GM12873 (cell line): ENCODE results near the gene EIPR1.

Experiments
- TF ChIP-seq, protein P1 (sequence below): IDR thresholded peaks from 2 replicates; pipeline ENCODE4 v1.5.1; 2012; ENCODE audit warnings: low read depth, mild to moderate bottlenecking, moderate library complexity, low read length, control low read depth; ENCODE audit not compliant: insufficient read depth; ENCODE audit errors: missing control alignments

The EIPR1 gene

DNA sequence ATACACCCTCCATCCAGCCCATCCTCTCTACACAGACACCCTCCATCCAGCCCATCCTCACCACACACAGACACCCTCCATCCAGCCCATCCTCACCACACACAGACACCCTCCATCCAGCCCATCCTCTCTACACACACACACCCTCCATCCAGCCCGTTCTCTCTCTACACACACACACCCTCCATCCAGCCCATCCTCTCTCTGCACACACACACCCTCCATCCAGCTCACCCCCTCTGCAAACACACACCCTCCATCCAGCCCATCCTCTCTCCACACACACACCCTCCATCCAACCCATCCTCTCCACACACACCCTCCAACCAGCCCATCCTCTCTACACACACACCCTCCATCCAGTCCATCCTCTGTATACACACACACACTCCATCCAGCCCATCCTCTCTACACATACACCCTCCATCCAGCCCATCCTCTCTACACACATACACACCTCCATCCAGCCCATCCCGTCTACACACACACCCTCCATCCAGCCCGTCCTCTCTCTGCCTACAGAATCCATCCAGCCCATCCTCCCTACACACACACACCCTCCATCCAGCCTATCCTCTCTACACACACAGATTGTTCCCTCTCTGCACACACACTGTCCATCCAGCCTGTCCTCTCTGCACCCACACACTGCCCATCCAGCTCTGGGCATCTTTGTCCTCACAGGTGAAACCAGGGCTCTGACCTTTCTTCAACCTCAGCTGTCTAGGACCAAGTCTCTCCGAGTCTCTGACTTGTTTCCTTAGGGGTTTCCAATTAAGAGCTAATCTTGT lies 81.2 kb downstream of the EIPR1 start:
- TF ChIP-seq, protein P1, sequence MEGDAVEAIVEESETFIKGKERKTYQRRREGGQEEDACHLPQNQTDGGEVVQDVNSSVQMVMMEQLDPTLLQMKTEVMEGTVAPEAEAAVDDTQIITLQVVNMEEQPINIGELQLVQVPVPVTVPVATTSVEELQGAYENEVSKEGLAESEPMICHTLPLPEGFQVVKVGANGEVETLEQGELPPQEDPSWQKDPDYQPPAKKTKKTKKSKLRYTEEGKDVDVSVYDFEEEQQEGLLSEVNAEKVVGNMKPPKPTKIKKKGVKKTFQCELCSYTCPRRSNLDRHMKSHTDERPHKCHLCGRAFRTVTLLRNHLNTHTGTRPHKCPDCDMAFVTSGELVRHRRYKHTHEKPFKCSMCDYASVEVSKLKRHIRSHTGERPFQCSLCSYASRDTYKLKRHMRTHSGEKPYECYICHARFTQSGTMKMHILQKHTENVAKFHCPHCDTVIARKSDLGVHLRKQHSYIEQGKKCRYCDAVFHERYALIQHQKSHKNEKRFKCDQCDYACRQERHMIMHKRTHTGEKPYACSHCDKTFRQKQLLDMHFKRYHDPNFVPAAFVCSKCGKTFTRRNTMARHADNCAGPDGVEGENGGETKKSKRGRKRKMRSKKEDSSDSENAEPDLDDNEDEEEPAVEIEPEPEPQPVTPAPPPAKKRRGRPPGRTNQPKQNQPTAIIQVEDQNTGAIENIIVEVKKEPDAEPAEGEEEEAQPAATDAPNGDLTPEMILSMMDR = no peak

DNA sequence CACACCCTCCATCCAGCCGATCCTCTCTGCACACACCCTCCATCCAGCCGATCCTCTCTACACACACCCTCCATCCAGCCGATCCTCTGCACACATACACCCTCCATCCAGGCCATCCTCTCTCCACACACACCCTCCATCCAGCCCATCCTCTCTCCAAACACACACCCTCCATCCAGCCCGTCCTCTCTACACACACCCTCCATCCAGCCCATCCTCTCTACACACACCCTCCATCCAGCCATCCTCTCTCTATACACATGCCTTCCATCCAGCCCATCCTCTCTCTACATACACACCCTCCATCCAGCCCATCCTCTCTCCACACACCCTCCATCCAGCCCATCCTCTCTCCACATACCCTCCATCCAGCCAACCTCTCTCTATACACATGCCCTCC lies 83.1 kb downstream of the EIPR1 start:
- TF ChIP-seq, protein P1 = no peak

DNA sequence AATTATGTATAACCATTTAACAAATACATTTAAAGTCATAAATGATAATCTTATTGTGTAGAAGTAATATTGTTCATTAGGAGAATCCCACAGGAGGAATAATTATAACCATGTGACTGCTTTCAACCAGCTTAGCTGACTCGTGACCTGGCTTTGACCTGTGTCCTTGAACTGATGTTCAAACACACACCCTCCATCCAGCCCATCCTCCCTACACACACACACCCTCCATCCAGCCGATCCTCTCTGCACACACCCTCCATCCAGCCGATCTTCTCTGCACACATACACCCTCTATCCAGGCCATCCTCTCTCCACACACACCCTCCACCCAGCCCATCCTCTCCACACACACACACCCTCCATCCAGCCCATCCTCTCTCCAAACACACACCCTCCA lies 83.5 kb downstream of the EIPR1 start:
- TF ChIP-seq, protein P1 = no peak

DNA sequence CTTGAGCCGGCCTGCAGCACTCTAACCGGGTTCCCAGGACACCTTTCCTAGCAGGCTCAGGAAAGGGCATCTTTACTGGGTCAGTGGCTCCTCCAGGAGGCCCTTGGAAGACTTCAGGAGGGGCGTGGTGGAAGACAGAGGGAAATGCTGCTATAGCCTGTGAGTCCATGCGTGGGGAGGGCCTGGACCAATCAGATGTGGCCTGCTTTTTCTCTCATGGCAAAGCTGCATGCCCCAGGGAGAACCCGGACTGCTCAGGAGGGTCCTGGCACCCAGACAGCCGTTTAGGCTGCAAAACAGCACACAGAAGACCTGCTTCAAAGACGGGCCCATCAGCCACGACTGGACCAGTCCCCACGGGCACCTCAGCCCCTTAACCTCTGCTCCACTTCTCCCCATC lies 84.4 kb downstream of the EIPR1 start:
- TF ChIP-seq, protein P1 = no peak

DNA sequence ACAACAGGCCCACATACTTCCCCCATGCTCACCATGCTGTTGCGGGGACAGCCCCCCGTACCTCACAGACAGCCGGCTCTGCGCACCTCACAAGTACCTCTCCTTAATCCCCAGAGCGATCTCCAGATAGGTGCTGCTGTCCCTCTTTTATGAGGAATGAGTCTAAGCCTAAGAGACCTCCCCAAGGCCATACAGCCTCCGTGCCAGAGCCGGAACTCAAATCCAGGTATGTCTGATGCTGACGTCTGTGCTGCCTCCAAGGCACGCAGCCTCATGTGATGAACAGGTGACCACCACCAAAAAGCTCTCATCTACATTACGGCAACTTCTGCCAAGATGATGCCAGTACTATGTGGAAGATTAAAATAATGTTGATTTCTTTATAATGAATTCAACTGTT lies 85.2 kb downstream of the EIPR1 start:
- TF ChIP-seq, protein P1 = no peak

DNA sequence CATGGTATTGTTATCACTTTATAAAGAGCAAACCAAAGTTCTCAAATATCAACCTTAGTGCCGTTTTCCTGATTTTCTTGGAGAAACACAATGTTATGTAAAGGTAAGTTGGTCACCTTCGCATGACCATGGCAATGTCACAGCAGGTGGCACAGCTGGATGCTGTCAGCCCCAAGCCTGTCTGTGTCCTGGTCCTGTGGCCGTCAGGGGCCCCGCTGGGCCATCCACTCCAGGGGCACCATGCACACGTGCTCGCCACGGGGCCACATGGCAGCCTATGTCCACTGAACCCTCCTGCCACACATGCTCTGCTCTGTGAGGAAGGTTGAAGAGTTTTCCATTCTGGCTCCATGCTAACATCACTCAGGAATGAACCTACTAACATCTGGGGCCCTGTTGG lies 85.9 kb downstream of the EIPR1 start:
- TF ChIP-seq, protein P1 = no peak

DNA sequence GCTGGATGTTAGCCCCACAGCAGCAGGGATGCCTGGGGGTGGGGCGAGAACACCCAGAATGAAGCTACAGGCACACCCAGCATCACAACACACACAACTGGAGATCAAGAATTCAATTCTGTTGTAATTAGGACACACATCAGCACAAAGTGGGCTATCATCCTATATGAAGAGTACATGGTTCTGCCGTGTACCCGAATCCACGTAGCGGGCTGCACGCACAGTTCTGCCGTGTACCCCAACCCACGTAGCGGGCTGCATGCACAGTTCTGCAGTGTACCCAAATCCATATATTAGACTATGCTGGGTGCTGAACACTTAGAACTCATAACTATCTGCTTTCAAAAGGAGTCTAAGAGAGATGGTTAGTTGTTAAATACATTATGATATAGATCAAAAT lies 86.5 kb downstream of the EIPR1 start:
- TF ChIP-seq, protein P1 = no peak

DNA sequence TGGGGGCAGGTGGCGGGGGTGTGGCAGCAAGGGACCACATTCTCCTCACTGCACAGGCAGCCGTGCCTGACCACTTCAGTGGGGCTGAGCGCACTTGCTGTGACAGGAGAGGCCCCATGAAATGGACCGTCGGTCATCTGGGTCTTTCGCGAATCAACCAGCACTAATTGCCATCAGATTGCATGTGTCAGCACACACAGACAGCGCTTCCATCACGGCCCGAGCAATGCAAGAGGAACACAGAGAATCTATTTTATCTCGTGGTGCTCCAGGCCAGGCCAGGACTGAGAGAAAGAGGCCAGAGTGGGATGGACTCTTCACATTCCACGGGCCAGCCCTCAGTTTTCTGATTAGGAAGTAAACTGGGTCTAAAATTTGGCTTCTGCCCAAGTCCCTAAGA lies 87.0 kb downstream of the EIPR1 start:
- TF ChIP-seq, protein P1 = no peak
